ENCODE results near the gene WDR77.

GRCh38 chr1:111392460-111392945 is 56.6 kb downstream of the WDR77 start:
- TF ChIP-seq YY1 (IDR thresholded peaks at IDR 0.05; ENCODE audit: low read depth) (no peak), EP300 (IDR thresholded peaks at IDR 0.05; ENCODE audit: borderline replicate concordance) (no peak), RAD21 (IDR thresholded peaks at IDR 0.05; ENCODE audit: low read depth) (no peak), CEBPB (IDR thresholded peaks at IDR 0.05) (no peak), USF1 (IDR thresholded peaks at IDR 0.05) (no peak), TAF1 (IDR thresholded peaks at IDR 0.05; ENCODE audit: low read depth) (no peak), MAX (IDR thresholded peaks at IDR 0.05) (no peak), ZBTB7A (IDR thresholded peaks at IDR 0.05; ENCODE audit: low read depth) (no peak), TCF12 (IDR thresholded peaks at IDR 0.05; ENCODE audit: low read depth) (no peak), CREB1 (IDR thresholded peaks at IDR 0.05; ENCODE audit: low read depth) (no peak), FOXM1 (IDR thresholded peaks at IDR 0.05; ENCODE audit: borderline replicate concordance, low read depth) (no peak), NFIC (IDR thresholded peaks at IDR 0.05) (no peak), REST (IDR thresholded peaks at IDR 0.05; ENCODE audit: low read depth) (no peak), EGR1 (IDR thresholded peaks at IDR 0.05) (no peak)
